Heart left ventricle (tissue), 13 donors: Measurements from ENCODE around the gene LENG9.

Experiments
- POLR2A ChIP-seq, 2 donors: fragments of 450-650 bp; IDR thresholded peaks; one replicate each; pipeline ENCODE4 v1.6.1; 2017; ENCODE audit warnings: antibody characterized with exemption in 2 of 2, mild to moderate bottlenecking in 2 of 2, moderate library complexity in 2 of 2
- TF ChIP-seq, protein P1 (sequence below), 12 donors: fragments of 200-600 bp; sonication (generic) in 4 of 12; IDR thresholded peaks; one replicate each; pipeline versions ENCODE4 v1.5.0 to v1.8.0; 2018 to 2022; ENCODE audit warnings: antibody characterized with exemption in 12 of 12, mild to moderate bottlenecking in 5 of 12
- donor health status: ischemic (EF 13 %, LVEDD 7.1; RV severe dilation, severe dysfunction).
- donor health status: DM: no; HTN: yes; CAD: no.
- donor health status: DM: no; HTN: no; CAD: no.
- donor health status: ischemic (EF 25% LVEDD 6.9; RV normal size, moderate dysfunction).
- donor health status: ischemic (EF 25% LVEDD 5.7; RV mildly dilated, moderate dysfunction).
- donor health status: ischemic (EF 35%, LVEDD 5.7; RV mildly dilated, moderate dysfunction).
- donor health status: nonischemic (EF 11% LVEDD 7.7; RV severe dilation, severe dysfunction).
- donor health status: DM: yes; HTN: yes; CAD: no.
- donor health status: PGD.
- donor health status: ischemic (EF 29% LVEDD 5.4; RV normal size, mild dysfunction).
- donor health status: nonischemic (EF 23%, LVEDD 6.1; RV moderate dilation, normal function).

DNA sequence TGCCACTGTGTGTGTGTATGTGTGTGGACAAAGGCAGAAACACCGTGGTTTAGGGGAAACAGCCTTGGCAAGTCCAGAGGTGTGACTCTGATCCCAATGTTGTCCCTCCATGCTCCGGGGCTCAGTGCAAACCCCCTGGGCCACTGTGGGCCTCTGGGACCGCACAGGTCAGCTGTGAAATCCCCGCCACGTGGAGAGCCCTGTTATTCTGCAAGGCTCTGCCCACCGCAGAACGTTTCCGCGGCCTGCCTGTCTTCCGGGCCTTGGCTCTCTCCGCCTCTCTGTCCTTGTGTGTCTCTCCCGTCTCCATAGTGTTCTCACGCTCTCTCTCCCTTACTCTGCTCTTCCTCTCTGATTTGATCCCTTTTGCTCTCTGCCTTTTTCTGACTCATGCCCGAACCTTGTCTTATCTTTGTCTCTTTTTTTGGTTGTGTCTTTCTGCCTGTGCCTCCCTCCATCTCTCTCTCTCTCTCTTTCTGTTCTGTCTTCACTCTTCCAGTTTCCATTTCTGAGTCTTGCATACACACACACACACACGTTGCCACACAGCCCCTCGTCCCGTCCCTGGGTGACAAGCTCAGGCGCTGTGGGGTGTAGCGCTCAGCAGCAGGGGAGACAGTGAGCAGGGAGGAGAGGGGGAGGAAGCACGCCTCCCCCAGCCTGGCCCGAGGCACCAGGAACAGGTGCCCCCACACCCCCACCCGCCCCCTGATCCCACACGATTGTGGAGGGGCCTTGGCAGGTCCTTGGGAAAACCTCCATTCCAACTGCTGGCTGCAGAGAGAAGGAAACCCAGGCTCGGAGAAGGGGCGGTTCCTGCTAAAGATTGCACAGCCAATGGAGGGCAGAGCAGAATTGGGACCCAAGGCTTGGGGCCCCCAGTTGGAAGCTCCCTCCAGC lies 45.3 kb downstream of the LENG9 start:
- TF ChIP-seq, protein P1, sequence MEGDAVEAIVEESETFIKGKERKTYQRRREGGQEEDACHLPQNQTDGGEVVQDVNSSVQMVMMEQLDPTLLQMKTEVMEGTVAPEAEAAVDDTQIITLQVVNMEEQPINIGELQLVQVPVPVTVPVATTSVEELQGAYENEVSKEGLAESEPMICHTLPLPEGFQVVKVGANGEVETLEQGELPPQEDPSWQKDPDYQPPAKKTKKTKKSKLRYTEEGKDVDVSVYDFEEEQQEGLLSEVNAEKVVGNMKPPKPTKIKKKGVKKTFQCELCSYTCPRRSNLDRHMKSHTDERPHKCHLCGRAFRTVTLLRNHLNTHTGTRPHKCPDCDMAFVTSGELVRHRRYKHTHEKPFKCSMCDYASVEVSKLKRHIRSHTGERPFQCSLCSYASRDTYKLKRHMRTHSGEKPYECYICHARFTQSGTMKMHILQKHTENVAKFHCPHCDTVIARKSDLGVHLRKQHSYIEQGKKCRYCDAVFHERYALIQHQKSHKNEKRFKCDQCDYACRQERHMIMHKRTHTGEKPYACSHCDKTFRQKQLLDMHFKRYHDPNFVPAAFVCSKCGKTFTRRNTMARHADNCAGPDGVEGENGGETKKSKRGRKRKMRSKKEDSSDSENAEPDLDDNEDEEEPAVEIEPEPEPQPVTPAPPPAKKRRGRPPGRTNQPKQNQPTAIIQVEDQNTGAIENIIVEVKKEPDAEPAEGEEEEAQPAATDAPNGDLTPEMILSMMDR (IDR thresholded peaks at IDR 0.05) = no peak
- TF ChIP-seq POLR2A (IDR thresholded peaks at IDR 0.05) = no peak
